Left ventricle myocardium superior (tissue), 1 donor: ENCODE results near the gene ADI1. TPM values are rescaled to one million over a fixed set of nuclear protein-coding genes. Genes with fewer than 3 reads are reported as not detected.
A peak's percentile ranks its signal among the peaks of the same experiment; 100 is the strongest.

Source experiments
- ATAC-seq: fragments of 200-7000 bp; cut with Tn5 transposase; one replicate; pipeline ENCODE4 v1.9.1; 2020; ENCODE audit warnings: mild to moderate bottlenecking, moderate library complexity
- DNase-seq: peaks from one replicate; pipeline ENCODE4 v3.0.0-alpha.2; 2020
- intact Hi-C: fragments of 100-400 bp; cut with micrococcal nuclease; formaldehyde crosslinking; loops from one replicate; pipeline ENCODE4 v1.11.0; 2022
- long read RNA-seq: library from polyadenylated mRNA; unstranded; transcript quantifications from one replicate; pipeline ENCODE4 v2.0.0, GENCODE V29; 2021
- total RNA-seq: library from RNA; stranded (reverse); fragmentation: NEBNext Ultra II Directional; extraction: Animal tissue kit (Norgen Biotek cat#: 25700); gene quantifications from one replicate; pipeline ENCODE4 v1.2.1, GENCODE V29; 2021
- donor health status: DM: no; HTN: yes; CAD: no; lungs with severe emphysema.

The ADI1 gene, protein sequence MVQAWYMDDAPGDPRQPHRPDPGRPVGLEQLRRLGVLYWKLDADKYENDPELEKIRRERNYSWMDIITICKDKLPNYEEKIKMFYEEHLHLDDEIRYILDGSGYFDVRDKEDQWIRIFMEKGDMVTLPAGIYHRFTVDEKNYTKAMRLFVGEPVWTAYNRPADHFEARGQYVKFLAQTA
- 153 TPM for total RNA-seq
- long read RNA-seq, transcript ADI1-201 (4 exons, 2,391 nt) = major isoform, 497 of 522 reads
- long read RNA-seq, partial matches to known transcripts = 22 of 522 reads
- long read RNA-seq, other reads (novel, unspliced or antisense) = 3 of 522 reads

DNA sequence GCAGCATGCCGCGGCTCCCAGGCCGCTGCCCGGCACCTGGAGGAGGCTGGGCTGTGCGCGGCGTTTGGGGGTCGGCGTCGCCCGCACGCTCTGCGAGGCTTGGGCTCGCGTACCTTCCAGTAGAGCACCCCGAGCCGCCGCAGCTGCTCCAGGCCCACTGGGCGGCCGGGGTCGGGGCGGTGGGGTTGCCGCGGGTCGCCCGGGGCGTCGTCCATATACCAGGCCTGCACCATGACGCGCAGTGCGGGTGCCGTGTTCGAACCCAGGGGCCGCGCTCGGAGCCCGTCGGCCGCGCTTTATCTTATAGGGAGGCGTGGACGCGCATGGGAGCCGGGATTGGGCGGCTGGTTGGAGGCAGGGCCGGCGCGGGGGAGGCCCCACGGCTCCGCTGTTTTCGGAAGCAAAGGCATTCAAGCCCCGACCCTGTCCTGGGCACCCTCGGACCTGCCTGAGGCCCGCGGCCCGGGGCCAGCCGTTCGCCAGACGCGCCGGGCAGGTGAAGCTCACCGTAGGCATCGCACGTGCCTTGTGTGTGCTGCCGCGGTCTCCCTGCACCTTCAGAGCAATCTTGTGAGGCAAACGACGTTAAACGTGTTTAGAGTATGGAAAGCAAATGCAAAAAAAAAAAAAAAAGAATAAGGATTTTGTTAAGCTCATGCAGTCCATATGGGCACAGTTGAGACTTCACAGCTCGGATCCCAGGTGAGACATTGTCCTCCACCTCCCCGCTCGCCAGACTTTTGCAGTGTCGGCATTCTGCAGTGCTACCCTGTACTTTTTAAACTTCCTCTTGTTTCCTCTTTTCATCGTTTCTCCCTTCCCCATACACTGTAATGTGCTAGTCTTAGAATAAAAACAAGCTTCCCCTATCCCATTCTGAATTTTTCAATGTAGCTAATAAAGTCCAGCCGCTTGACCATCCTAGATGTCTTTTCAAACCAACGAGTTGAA is at the start of gene ADI1:
TSS of gene ADI1 (minus strand) at position 277 of the 951 bp plus-strand sequence. CDS start at position 233, 44 bp downstream.
- intact Hi-C loops = no loop called here
- ATAC-seq (peak; percentile 81), DNase-seq (peak; percentile 93)

DNA sequence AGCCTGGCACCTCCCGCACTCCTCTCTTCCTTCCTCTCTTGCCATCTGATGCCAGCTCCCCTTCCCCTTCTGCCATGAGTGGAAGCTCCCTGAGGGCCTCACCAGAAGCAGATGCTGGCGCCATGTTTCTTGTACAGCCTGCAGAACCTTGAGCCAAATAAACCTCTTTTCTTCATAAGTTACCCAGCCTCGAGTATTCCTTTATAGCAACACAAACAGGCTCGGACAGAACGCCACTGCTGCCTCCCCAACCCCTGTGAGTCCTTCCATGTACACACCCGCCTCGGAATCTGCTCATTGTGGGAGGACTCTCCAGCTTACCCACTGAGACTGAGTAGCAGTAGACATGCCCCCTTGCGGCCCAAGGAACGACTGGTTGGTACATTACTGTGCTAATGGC is 47.5 kb upstream of the ADI1 start:
- intact Hi-C loops = no loop called here
- no peak for DNase-seq
- no peak for ATAC-seq

DNA sequence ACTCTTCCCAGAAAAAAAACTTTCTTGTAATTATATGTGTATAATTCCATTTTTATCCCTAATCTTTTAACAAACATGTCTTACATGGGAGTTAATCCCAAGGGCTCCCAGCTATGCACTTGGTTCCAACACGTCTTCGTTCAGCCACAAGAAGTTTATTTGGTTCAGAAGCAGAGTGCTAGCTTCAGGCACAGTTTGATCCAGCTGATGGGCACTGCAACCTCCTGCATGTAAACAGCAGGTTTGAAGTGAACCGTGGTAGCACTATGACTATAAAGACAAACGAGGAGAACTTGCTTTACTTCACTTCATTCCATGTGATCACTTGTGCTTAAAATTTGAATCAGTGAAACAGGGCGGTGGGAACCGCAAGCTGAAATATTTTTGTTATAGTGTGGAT is 45.8 kb upstream of the ADI1 start:
- ATAC-seq (no peak), DNase-seq (no peak)

DNA sequence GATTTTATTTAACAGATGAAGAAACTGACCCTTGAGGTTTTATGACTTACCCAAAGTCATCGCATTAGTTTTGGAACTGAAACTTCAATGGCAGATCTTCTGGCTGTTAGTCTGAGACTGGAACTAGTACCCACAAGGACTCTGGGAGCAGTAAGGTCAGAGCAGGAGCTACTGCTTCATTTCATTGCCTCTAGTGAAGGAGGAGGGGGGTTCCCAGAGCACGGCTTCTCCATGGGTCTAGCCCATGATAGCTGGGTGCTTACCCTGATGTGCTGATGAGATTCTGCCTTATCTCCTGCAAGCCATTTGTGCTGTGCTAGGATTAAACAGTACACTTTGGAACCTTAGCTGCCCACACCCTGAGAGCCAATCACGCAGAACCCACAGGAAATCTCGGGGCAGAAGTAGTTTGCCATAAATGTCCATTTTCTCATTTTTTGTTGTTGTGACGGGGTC is 44.2 kb upstream of the ADI1 start:
- no peak for ATAC-seq
- DNase-seq = no peak
- intact Hi-C loops = no loop called here

More for the DNA sequence above, 45.8 kb upstream of the ADI1 start:
- intact Hi-C loops = no loop called here

DNA sequence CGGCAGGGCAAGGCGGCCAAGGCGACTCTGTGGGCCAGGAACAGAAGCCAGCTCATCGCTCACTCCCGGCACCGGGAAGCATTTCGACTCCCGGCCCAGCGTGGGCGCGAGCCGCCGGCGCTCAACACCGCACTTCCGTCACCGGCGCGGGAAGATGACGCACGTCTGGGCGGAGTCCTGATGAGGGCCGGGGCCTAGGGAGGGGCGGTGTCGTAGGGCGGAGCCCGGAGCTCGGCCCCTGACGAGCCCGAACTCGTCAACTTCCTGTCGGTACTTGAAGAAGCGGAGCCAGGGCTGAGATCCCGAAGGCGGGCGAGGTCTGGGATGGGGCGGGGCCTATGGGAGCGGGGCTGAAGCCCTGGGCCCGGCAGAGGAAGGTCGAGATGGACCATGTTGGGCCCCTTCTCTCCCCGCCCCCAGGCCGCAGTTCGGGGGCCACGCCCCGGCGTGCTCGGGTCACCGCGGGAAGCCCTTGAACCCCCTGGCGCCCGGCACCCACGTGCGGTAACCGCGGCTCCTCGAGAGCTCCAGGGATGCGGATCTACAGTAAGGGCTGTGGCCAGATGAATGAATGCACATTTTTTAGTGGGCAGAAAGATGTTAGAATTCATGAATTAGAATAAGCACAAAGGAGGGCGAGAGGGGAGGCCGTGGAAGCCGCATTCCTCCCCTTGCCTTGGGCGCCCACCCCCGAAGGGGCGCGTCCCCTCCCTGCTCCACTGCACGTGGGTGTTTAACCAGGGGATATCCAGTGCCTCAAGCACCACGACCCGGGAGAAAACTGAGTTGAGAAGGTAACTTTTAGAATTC is 39.1 kb upstream of the ADI1 start, which contains the start of gene RNASEH1:
TSS of gene RNASEH1 (minus strand) at position 129 of the 810 bp plus-strand sequence. CDS start at position 56, 73 bp downstream.
- DNase-seq (peak; percentile 99), ATAC-seq (peak; percentile 99)
- intact Hi-C loops = no loop called here

DNA sequence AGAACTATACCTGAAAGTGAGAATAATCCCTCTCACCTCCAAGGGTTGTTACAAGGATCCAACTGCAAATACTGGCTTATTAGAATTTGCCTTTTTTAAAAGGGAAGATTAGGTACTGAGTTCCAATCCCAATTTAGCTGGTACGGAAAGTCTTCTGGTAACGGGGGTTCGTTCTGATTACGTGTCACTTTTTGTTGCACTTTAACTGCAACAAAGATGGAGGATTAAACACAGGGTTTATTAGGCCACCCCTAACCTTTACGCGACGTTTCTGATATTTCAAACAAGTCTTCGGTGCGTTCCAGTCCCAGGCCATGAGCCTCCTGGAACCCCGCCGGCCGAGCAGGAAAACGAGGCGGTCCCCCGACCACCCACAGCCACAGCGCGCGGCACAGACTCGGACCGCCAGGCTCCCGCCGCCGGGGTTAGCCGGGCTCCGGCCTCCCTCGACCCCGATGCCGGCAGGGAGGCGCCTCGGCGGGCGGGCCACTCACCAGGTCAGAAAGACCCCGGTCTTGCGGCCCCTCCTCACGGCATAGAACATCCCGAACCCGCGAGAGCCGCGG is 38.4 kb upstream of the ADI1 start:
- no peak for DNase-seq
- ATAC-seq = peak; percentile 37
- intact Hi-C loops = no loop called here

DNA sequence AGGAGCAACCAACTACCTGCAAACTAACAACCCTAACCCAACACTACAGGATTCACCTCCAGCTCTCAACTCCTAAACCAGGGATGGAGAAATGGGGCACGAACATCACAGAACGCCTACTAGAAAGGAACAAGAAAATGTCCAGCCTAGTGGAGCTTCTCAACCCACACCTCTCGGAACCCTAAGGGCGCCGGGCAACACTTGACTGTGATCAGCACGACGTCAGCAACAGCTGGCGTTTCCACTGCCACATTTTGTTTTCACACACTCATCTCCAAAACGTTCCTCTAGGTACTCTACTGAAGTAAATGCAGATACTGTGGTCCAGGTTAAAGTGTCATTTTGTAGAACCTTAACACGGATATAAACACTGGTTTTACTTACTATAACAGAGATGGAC is 34.6 kb upstream of the ADI1 start:
- DNase-seq (no peak), ATAC-seq (no peak)
- intact Hi-C loops = no loop called here

DNA sequence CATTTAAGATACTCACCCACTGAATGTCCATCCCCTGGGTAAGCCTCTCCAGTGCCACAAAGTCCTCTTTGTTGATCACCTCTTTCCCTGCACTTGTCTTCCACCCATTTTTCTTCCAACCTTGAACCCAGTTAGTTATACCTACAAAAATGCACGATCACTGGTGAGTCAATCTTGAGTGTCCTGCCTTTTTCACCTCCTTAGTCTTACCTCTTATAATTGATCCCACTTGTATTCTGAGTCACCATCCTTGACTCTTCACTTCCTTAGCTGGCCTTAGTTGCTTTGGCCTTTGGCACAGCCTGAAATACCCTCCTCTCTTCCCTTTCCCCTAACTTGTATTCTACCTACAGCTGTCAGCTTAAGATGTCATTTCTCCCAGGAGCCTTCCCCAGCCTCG is 28.6 kb upstream of the ADI1 start:
- no peak for DNase-seq
- ATAC-seq = no peak
- intact Hi-C loops = no loop called here

DNA sequence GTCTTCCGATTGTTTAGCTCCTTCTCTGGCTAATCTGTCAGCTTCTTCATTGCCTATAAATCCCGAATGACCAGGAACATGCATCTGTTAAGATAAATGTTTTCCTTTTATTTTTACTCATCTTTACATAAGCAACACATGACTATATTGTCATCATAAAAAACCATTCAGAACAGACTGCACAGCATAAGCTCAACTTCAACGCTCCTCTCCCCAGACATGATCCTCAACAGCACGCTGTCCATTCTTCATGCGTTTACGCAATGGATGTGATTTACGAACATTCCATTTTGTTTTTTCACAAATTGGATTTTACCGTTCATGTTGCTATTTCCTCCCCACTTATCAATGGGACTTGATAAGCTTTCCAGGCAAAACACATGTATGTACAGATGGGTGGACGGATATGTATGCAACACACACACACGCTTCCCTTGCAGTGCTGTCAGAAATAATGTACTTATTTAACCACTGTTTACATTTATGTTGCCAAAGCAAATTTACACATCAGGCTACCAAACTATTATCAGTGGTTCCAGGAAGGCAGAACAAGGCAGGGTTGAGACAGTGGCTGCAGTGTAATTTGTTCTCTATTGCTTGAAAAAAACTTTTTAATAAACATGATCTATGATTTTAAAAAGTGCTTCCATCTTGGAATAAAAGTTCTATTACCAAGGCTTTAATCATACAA is 26.6 kb upstream of the ADI1 start:
- intact Hi-C loops = no loop called here
- DNase-seq (no peak), ATAC-seq (no peak)

DNA sequence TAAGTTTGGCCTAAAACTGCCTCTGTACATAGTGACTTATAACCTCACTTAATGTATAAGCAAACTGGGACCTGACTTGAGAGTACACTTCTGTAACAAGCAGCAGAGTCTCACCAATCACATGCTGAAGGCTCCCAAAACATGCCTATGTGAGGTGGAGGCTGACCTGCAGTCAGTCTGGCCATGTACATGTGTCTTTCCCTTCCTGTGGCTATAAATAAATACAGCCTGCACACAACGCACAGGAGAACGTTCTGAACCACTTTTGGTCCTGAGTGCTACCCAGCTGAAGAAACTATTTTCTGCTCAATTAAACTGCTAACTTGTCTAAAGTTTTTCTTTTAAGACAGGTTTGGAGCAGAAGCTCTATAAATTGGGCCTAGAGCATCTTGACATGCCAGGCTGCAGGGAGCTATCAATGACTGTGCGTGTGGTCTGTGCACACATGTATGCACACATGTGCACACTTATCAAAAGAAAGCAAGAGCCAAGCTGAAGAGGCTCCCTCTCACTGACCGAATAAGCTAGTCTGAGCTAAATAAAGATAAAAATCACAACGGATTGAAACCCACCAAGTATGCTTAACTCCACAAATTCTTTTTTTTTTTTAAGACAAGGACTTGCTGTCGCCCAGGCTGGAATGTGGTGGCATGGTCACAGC is 23.8 kb upstream of the ADI1 start:
- no peak for DNase-seq
- peak; percentile 93 for ATAC-seq
- intact Hi-C loops = no loop called here

DNA sequence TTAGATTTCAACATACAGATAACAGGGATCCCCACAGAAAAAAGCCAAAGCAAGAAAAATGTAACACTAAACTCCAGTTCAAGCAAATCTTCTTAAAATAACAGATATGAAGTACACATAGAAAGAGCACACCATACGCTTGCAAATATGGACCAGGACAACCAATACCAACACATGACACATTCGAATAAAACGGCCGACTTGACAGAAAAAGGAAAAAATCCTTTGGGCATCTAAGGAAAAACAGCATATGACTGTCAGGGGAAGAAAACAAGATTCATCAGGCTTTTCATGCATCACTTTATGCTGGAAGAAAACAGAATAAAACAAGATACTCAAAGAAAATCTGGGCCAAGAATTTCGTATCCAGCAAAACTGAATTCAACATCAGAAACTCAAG is 22.8 kb upstream of the ADI1 start:
- intact Hi-C loops = no loop called here
- no peak for DNase-seq
- ATAC-seq = no peak

DNA sequence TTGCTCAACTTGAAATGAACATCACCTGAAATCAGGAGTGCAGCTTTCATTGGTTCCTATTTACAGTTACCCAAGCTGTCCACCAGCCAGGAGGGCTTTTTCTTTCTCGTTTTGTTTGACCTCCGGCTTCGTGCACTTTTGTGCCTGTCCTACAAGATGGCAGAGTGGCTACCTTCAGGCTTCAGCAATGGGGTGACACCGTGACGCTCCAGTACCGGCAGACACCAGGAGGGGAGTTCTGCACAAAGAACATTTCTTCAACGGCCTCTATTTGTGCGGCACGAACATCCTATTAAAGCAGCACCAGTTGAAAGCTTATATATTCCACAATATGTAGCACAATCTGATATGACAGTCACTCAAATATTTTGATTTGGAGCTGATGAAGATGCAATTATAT is 20.5 kb upstream of the ADI1 start:
- intact Hi-C loops = no loop called here
- no peak for ATAC-seq
- no peak for DNase-seq

DNA sequence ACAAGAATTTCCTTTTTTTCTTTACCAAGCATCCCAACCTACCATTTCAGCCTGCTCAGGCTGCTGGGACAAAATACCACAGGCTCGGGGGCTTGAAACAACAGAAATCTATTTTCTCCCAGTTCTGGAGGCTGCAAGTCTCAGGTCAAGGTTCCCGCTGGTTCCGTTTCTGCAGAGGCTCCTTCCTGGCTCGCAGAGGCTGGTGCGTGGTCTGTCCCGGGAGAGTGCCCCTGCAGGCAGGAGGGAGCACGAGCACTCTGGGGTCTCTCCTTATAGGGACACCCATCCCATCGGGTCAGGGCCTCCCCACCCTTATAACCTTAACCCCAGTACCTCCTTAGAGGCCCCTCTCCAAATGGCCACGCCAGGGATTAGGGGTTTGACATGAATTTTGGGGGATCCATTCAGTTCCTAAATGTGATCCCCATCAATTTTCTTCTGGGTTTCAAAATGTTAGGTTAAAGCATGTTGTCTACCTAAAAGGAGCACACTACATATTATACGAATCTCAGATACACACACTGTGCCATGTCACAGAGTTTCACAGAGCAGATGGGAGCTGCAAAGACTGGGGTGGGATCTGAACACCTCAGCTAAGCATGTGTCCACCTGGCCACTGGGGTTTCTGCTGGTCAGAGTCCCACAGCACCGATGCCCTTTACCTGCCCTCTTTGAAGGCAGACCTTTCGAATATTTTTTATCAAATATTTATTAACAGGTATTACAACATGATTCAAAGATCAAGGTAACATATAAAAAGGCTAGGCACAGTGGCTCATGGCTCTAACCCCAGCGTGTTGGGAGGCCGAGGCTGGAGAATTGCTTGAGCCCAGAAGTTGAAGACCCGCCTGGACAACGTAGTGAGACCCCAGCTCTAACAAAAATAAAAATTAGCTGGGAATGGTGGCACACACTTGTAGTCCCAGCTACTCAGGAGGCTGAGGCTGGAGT is 17.6 kb upstream of the ADI1 start:
- intact Hi-C loops = no loop called here
- peak; percentile 45 for ATAC-seq
- peak; percentile 59 for DNase-seq

DNA sequence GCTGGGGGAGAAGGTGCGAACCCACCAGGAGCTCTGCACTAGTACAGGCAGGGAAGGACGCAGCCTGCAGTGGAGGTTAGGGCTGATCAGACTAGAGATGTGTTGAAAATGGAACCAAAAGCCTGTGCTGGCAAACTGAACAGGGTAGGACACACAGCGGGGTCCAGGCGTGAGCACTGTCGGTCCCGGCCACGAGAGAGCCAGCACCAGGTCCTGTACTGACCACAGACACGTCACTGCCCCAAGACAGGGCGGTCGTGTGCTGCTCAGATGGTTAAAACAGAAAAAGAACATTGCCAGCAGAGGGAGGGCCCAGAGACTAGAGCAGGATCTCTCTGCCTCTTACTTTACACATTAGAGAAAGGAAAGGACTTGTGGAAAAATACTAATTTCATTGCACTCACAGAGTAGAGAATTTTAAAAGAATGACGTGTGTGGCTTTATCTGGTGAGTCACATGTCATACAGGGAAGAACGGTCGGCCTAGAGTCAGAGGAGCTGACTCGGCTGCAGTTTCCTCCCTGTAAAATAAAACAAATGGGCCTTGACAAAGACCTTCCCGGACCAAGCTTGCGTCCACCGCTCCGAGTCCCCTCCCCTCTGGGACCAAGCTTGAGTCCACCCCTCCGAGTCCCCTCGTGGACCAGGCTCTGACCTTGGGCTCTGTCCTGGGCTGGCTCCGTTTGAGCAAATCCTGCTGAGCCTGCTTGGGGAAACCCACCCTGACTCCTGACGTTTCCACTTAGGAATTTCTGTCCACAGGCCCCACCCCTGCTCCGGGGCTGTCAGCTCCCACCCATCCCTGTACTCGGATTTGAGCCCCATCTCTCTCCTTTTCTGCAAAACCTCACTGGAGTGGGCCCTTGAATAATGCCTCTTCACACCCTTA is 16.7 kb upstream of the ADI1 start:
- intact Hi-C loops = no loop called here
- DNase-seq (peak; percentile 75), ATAC-seq (peak; percentile 74)

DNA sequence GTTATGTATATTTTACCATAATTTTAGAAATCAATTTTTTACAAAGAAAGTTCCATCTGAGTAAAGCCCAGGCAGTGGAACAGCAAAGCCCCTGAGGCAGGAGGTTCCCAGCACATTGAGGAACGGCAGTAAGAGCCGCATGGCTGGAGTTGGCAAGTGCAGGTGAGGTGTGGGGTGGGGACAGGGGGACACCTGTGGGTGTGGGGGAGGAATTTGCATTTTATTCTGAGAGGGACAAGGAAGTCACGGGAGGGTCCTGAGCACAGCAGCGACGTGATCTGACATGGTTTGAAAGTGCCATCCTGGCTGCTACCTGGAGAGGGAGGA is 16.1 kb upstream of the ADI1 start:
- DNase-seq (no peak), ATAC-seq (no peak)
- intact Hi-C loops = no loop called here

DNA sequence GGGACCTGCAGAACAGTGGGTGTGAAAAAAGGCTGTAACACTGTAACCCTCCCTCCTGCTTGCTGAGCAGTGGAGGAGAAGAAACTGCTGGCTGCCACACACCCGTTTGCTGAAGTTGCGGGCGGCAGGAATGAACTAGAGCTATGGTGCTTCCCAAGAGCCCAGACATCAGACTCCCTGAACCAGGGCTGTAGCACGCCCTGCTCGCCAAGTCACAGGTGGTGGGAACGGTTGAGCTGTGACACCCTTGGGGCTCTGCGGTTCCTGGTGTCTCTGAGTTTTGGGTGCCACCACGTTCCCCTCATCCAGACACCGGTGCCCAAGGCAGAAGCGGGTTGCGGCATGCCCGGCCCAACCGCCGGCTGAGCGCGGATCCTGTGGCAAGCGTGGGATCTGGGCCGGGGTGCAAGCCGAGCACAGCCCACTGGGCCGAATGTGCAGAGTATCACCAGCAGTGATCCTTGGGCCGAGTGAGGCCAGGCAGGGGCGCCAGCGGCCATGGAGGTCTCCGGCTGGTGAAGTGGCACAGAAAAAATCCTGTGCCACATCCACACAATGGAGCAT is 15.0 kb upstream of the ADI1 start:
- ATAC-seq = no peak
- DNase-seq = no peak

More for the DNA sequence above, 15.0 kb upstream of the ADI1 start:
- intact Hi-C loops = no loop called here
